Neural cell (in vitro differentiated cells): Measurements from ENCODE around the gene DTD2. TPM values are rescaled to one million over a fixed set of nuclear protein-coding genes. Genes with fewer than 3 reads are reported as not detected.
"Not testable (repeated sequence)": the region's sequence is repeated elsewhere in the genome, so short reads cannot be mapped to it uniquely, and the experiment has no call there.

Source experiments
- H2AFZ ChIP-seq: fragments of 200-600, 300-800 bp; sonication (generic), shearing (Covaris generic); 2 replicates; pipeline ENCODE4 v1.6.0; 2014; ENCODE audit warnings: low read depth, mild to moderate bottlenecking, antibody characterized with exemption, low read length, moderate library complexity
- H3F3A ChIP-seq: fragments of 200-600 bp; shearing (Covaris generic); 2 replicates; pipeline ENCODE4 v1.6.1; 2016; ENCODE audit warnings: mild to moderate bottlenecking, moderate library complexity, mixed read lengths, antibody characterized with exemption, low read length; ENCODE audit not compliant: insufficient read depth, poor library complexity, severe bottlenecking
- H3K27ac ChIP-seq: fragments of 200-600, 300-800 bp; sonication (generic), shearing (Covaris generic); 2 replicates; pipeline ENCODE4 v1.5.1; 2014; ENCODE audit warnings: mild to moderate bottlenecking, low read length, moderate library complexity
- H3K27me3 ChIP-seq: fragments of 300-800, 200-600 bp; sonication (generic), shearing (Covaris generic); 2 replicates; pipeline ENCODE4 v1.6.0; 2014; ENCODE audit warnings: mild to moderate bottlenecking, low read depth, low read length, moderate library complexity; ENCODE audit not compliant: insufficient read depth
- H3K36me3 ChIP-seq: fragments of 300-800, 200-600 bp; sonication (generic), shearing (Covaris generic); 2 replicates; pipeline ENCODE4 v1.5.1; 2014; ENCODE audit warnings: mild to moderate bottlenecking, antibody characterized with exemption, low read length, moderate library complexity; ENCODE audit not compliant: insufficient read depth
- H3K4me2 ChIP-seq: fragments of 300-800, 200-600 bp; sonication (generic), shearing (Covaris generic); 2 replicates; pipeline ENCODE4 v1.6.0; 2014; ENCODE audit warnings: mild to moderate bottlenecking, low read length
- H3K4me3 ChIP-seq: fragments of 300-800, 200-600 bp; sonication (generic), shearing (Covaris generic); 2 replicates; pipeline ENCODE4 v1.5.1; 2014; ENCODE audit warnings: mild to moderate bottlenecking, low read length, moderate library complexity
- H3K79me2 ChIP-seq: fragments of 200-600 bp; shearing (Covaris generic); replicated peaks from 2 replicates; pipeline ENCODE4 v1.6.0; 2014; ENCODE audit warnings: mild to moderate bottlenecking, low read length, moderate library complexity; ENCODE audit not compliant: insufficient read depth
- H3K9ac ChIP-seq: fragments of 300-800, 200-600 bp; sonication (generic), shearing (Covaris generic); 2 replicates; pipeline ENCODE4 v1.6.1; 2016; ENCODE audit warnings: mild to moderate bottlenecking, low read length, mixed read lengths
- H3K9me2 ChIP-seq: fragments of 200-600 bp; shearing (Covaris generic); 2 replicates; pipeline ENCODE4 v1.6.1; 2016; ENCODE audit warnings: mild to moderate bottlenecking, low read length, mixed read lengths; ENCODE audit not compliant: insufficient read depth
- H3K9me3 ChIP-seq: fragments of 200-600, 300-800 bp; sonication (generic), shearing (Covaris generic); 2 replicates; pipeline ENCODE4 v1.6.1; 2016; ENCODE audit warnings: mild to moderate bottlenecking, mixed run types, low read length, moderate library complexity, mixed read lengths
- H4K20me1 ChIP-seq: fragments of 200-600 bp; shearing (Covaris generic); 2 replicates; pipeline ENCODE4 v1.6.1; 2016; ENCODE audit warnings: mild to moderate bottlenecking, mixed run types; ENCODE audit not compliant: insufficient read depth
- CTCF ChIP-seq: fragments of 450-650 bp; IDR thresholded peaks from 2 replicates; pipeline ENCODE4 v1.5.1; 2014; ENCODE audit warnings: antibody characterized with exemption, mild to moderate bottlenecking, moderate library complexity; ENCODE audit not compliant: poor library complexity, severe bottlenecking
- EP300 ChIP-seq: fragments of 450-650 bp; conservative IDR thresholded peaks from 2 replicates; pipeline ENCODE4 v1.6.1; 2014; ENCODE audit warnings: antibody characterized with exemption, mild to moderate bottlenecking, moderate library complexity; ENCODE audit not compliant: poor library complexity, severe bottlenecking
- EZH2 ChIP-seq: fragments of 200-600, 300-800 bp; shearing (Covaris generic), sonication (generic); IDR thresholded peaks from 2 replicates; pipeline ENCODE4 v1.6.1; 2014; ENCODE audit warnings: antibody characterized with exemption, low read length, borderline replicate concordance, mild to moderate bottlenecking; ENCODE audit not compliant: insufficient read depth, poor library complexity, severe bottlenecking
- MXI1 ChIP-seq: fragments of 450-650 bp; conservative IDR thresholded peaks from 2 replicates; pipeline ENCODE4 v1.6.1; 2014; ENCODE audit warnings: antibody characterized with exemption, mild to moderate bottlenecking; ENCODE audit not compliant: poor library complexity, severe bottlenecking
- POLR2AphosphoS5 ChIP-seq: IDR thresholded peaks from 2 replicates; pipeline ENCODE4 v1.6.1; 2012
- RAD21 ChIP-seq: fragments of 450-650 bp; conservative IDR thresholded peaks from 2 replicates; pipeline ENCODE4 v1.6.1; 2014; ENCODE audit warnings: antibody characterized with exemption, mild to moderate bottlenecking, moderate library complexity
- REST ChIP-seq: IDR thresholded peaks from 2 replicates; pipeline ENCODE4 v1.6.1; 2012; ENCODE audit warnings: borderline replicate concordance
- SMC3 ChIP-seq: fragments of 450-650 bp; conservative IDR thresholded peaks from 2 replicates; pipeline ENCODE4 v1.6.1; 2014; ENCODE audit warnings: antibody characterized with exemption, mild to moderate bottlenecking, moderate library complexity; ENCODE audit not compliant: poor library complexity
- TAF1 ChIP-seq: IDR thresholded peaks from 2 replicates; pipeline ENCODE4 v1.6.1; 2012; ENCODE audit warnings: low read depth
- polyA plus RNA-seq: library from polyadenylated mRNA; depleted of rRNA; stranded (reverse); fragments of >200 nt; gene quantifications from 2 replicates; pipeline ENCODE4 v1.2.3, GENCODE V29; 2014

The DTD2 gene
- polyA plus RNA-seq, 1 donor from 2014 or later, result 38.8 TPM

GRCh38 chr14:31466554-31466953 is 9.2 kb upstream of the DTD2 start:
- Histone ChIP-seq H3K4me3 (no peak overlapping the region), H3K9me3 (no peaks in the 10 kb centered on the region), H3K9me2 (no peaks in the 10 kb centered on the region), H3K27me3 (no peaks in the 10 kb centered on the region), H2AFZ (no peak overlapping the region), H3K27ac (no peak overlapping the region), H3K36me3 (no peaks in the 10 kb centered on the region), H3F3A (no peaks in the 10 kb centered on the region), H3K79me2 (no peaks in the 10 kb centered on the region), H4K20me1 (no peaks in the 10 kb centered on the region), H3K4me2 (no peak overlapping the region), H3K9ac (no peak overlapping the region)
- TF ChIP-seq EP300, result no peak
- no peak for TF ChIP-seq MXI1
- no peak for TF ChIP-seq CTCF
- no peak for TF ChIP-seq REST
- no peak for TF ChIP-seq SMC3

- Histone ChIP-seq H3K27me3 (no peaks in the 10 kb centered on the region), H3F3A (no peaks in the 10 kb centered on the region), H3K4me3 (no peak overlapping the region), H3K9ac (no peak overlapping the region), H3K36me3 (no peaks in the 10 kb centered on the region), H3K4me2 (no peak overlapping the region), H3K9me3 (no peaks in the 10 kb centered on the region), H3K9me2 (no peaks in the 10 kb centered on the region), H3K79me2 (no peaks in the 10 kb centered on the region), H4K20me1 (no peaks in the 10 kb centered on the region), H2AFZ (no peak overlapping the region), H3K27ac (no peak overlapping the region)
- TF ChIP-seq SMC3, result no peak
- no peak for TF ChIP-seq CTCF
- no peak for TF ChIP-seq TAF1
- no peak for TF ChIP-seq EP300
- no peak for TF ChIP-seq REST
- TF ChIP-seq MXI1, result no peak
- no peak for TF ChIP-seq EZH2
- TF ChIP-seq RAD21, result no peak
- TF ChIP-seq POLR2AphosphoS5, result no peak
Observed at GRCh38 chr14:31465111-31465510, 7.8 kb upstream of the DTD2 start.

- H2AFZ ChIP-seq, H3K4me3 ChIP-seq, H3K36me3 ChIP-seq, H3F3A ChIP-seq, H3K9ac ChIP-seq, H4K20me1 ChIP-seq, H3K9me3 ChIP-seq, H3K27ac ChIP-seq, H3K27me3 ChIP-seq, H3K4me2 ChIP-seq, H3K79me2 ChIP-seq, H3K9me2 ChIP-seq: not testable (repeated sequence)
Observed at GRCh38 chr14:31462450-31462849, 5.1 kb upstream of the DTD2 start.
